ENCODE data around the gene SNAP25. TPM values are rescaled to one million over a fixed set of nuclear protein-coding genes. Genes with fewer than 3 reads are reported as not detected.

SNAP25 gene
- total and polyA plus RNA-seq, 10 of the 15 experiments (the other 5 are each of a cell fraction or from before 2014, with no cell fraction given): not detected

DNA sequence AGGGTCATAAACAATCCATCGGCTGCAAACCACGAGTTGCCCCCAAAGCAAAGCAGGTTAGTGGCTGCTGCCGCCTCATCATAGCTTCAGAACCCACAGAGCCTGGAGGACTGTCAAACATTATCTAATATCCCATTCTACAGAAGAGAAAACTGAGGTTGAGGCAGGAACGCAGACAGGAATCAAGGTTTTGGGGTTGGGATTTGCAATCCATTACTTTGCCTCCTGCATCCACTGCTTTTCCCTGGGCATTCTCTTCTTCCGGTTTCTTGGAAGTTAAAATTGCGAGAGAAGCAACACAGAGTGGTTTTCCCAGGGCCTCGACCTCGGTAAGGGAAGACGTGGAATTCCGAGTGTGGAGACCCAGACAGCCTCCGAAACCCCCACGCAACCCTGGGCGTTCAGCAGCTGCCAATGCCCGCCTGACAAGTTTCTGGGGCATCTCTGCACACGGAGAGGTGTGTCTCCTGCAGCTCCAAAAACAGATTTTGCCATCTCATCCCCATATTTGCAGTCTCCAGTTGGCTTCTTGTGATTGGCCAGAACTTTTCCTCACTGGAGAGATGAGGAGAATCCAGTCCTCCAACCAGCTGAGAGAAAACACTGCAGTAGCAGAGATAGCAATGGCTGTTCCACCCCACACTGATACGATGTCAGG lies 45.5 kb upstream of the SNAP25 start (continued):
- TF ChIP-seq ETV6 (conservative IDR thresholded peaks at IDR 0.05 in 1 of 2, IDR thresholded peaks at IDR 0.05 in 1 of 2; ENCODE audit: borderline replicate concordance in 1 of 2, low read depth in 1 of 2): no peak
- no peak for TF ChIP-seq IKZF1 (conservative IDR thresholded peaks at IDR 0.05)
- TF ChIP-seq SREBF2 (IDR thresholded peaks at IDR 0.05; ENCODE audit: low read length): no peak
- TF ChIP-seq BHLHE40 (IDR thresholded peaks at IDR 0.05; ENCODE audit: borderline replicate concordance in 1 of 2, low read depth in 2 of 2, low read length in 1 of 2): no peak
- no peak for TF ChIP-seq MTA2 (IDR thresholded peaks at IDR 0.05; ENCODE audit: low read depth)
- TF ChIP-seq NRF1 (conservative IDR thresholded peaks at IDR 0.05; ENCODE audit: low read depth, low read length): no peak
- TF ChIP-seq, protein P1, sequence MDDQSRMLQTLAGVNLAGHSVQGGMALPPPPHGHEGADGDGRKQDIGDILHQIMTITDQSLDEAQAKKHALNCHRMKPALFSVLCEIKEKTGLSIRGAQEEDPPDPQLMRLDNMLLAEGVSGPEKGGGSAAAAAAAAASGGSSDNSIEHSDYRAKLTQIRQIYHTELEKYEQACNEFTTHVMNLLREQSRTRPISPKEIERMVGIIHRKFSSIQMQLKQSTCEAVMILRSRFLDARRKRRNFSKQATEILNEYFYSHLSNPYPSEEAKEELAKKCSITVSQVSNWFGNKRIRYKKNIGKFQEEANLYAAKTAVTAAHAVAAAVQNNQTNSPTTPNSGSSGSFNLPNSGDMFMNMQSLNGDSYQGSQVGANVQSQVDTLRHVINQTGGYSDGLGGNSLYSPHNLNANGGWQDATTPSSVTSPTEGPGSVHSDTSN (IDR thresholded peaks at IDR 0.05; ENCODE audit: insufficient replicate concordance, low read depth, low read length): no peak
- no peak for TF ChIP-seq KDM1A (IDR thresholded peaks at IDR 0.05; ENCODE audit: borderline replicate concordance)
- TF ChIP-seq MEF2A (IDR thresholded peaks at IDR 0.05; ENCODE audit: insufficient read depth, low read depth, low read length): no peak
- TF ChIP-seq ZNF622 (IDR thresholded peaks at IDR 0.05): no peak
- TF ChIP-seq PAX5 (IDR thresholded peaks at IDR 0.05; ENCODE audit: borderline replicate concordance, low read depth, low read length): no peak
- no peak for TF ChIP-seq ZBED1 (IDR thresholded peaks at IDR 0.05; ENCODE audit: borderline replicate concordance)
- no peak for TF ChIP-seq FOXK2 (IDR thresholded peaks at IDR 0.05)
